ENCODE results near the gene DMRTA1. TPM values are rescaled to one million over a fixed set of nuclear protein-coding genes. Genes with fewer than 3 reads are reported as not detected.
A peak's percentile ranks its signal among the peaks of the same experiment; 100 is the strongest.

DMRTA1 gene
- total and polyA plus RNA-seq, 8 donors = 0.65 to 1.9 (median 1.3) TPM

DNA sequence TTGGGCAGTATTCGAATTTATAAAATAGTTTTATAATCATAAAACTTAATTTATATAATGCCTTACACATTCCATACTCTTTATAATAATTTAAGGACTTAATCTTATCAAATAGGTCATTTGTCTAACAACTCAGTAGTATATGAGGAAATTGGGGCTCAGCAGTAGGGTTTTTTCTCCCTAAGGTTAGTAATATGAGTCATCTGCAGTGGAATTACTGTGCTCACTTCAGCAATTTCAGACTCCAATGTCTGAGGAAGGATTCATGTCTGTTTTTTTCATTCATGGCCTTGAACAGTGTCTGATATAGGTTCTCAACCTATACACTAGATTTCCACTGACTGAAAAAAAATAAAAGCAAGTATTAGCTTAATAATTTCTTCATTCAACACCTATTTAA is 7.4 kb downstream of the DMRTA1 start:
- no peaks in the 10 kb centered on the region for H3K27me3 ChIP-seq
- DNase-seq (no peak), FAIRE-seq (no peak), ATAC-seq (no peak)
- intact Hi-C loops (cut with DNase I) = loop anchor here in 1 of 3 donors (5.0 kb wide), 1 partner anchor 147 kb away; no protein-coding TSS in a partner anchor
- no peak overlapping the region for H3K27ac ChIP-seq
- H3K36me3 ChIP-seq = peaks cover 0 to 5% (median 0%) of the 10 kb centered on the region in 3 donors
- WGBS, 2 donors = 0 to 35% methylated on average over 1 of the region's 1 CpG
- no peak overlapping the region for H3K4me3 ChIP-seq
- peaks cover 6 to 15% (median 11%) of the 10 kb centered on the region in 3 donors for H3K4me1 ChIP-seq
- TF ChIP-seq, protein P1, sequence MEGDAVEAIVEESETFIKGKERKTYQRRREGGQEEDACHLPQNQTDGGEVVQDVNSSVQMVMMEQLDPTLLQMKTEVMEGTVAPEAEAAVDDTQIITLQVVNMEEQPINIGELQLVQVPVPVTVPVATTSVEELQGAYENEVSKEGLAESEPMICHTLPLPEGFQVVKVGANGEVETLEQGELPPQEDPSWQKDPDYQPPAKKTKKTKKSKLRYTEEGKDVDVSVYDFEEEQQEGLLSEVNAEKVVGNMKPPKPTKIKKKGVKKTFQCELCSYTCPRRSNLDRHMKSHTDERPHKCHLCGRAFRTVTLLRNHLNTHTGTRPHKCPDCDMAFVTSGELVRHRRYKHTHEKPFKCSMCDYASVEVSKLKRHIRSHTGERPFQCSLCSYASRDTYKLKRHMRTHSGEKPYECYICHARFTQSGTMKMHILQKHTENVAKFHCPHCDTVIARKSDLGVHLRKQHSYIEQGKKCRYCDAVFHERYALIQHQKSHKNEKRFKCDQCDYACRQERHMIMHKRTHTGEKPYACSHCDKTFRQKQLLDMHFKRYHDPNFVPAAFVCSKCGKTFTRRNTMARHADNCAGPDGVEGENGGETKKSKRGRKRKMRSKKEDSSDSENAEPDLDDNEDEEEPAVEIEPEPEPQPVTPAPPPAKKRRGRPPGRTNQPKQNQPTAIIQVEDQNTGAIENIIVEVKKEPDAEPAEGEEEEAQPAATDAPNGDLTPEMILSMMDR (IDR thresholded peaks at IDR 0.05) = no peak
- H3K9me3 ChIP-seq = no peaks in the 10 kb centered on the region

DNA sequence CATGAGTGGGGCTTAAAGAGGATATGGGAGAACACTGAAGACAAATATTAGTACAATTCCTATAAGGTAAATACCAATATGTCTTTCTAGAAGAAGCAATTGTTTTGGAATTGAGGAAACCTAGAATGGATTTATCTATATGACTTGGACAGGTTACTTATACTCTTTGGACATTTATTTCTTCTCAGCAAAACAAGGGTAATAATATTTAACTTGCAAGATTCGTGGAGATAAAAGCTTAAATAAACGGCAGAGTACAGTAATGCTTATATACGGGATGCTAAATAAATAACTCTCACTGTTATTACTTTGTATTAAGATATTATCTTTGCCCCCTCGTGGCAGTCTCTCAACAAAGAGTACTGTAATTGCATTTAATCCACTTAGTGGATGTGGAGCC is 8.6 kb downstream of the DMRTA1 start:
- H3K4me1 ChIP-seq = peaks cover 0 to 4% (median 1%) of the 10 kb centered on the region in 3 donors
- H3K27me3 ChIP-seq = no peaks in the 10 kb centered on the region
- H3K4me3 ChIP-seq = no peak overlapping the region
- TF ChIP-seq, protein P1 (IDR thresholded peaks at IDR 0.05) = no peak
- no peak for FAIRE-seq
- peaks cover 0 to 5% (median 0%) of the 10 kb centered on the region in 3 donors for H3K36me3 ChIP-seq
- DNase-seq = no peak
- intact Hi-C loops (cut with DNase I) = no loop called here
- no peak for ATAC-seq
- 52 to 53% methylated on average over 4 of the region's 4 CpGs for WGBS, 2 donors
- no peak overlapping the region for H3K27ac ChIP-seq
- H3K9me3 ChIP-seq = no peaks in the 10 kb centered on the region

DNA sequence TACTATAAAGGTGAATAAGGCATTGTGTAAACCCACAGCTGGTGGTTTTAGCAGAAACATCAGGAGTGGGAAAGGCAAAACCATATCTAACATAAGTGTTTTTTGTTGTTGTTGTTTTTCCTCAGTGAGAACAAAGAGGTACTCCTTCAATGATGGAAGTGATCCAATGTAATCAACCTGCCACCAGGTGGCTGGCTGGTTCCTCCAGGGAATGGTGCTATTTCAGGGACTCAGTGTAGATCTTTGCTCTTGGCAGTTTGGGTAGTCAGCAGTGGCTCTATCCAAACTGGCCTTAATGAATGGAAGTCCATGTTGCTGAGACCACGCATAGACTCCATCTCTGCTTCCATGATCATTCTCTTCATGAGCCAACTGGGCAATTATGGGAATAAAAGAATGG is 10.8 kb downstream of the DMRTA1 start:
- no peak overlapping the region for H3K27ac ChIP-seq
- H3K36me3 ChIP-seq = no peaks in the 10 kb centered on the region
- no peak overlapping the region for H3K4me3 ChIP-seq
- no peak for FAIRE-seq
- ATAC-seq = peak in 3 of 4 donors; percentile 45 to 81 (median 80)
- intact Hi-C loops (cut with DNase I) = no loop called here
- DNase-seq = no peak
- H3K4me1 ChIP-seq = no peaks in the 10 kb centered on the region
- no peaks in the 10 kb centered on the region for H3K9me3 ChIP-seq
- TF ChIP-seq, protein P1 (IDR thresholded peaks at IDR 0.05) = no peak
- H3K27me3 ChIP-seq = no peaks in the 10 kb centered on the region
- WGBS, 2 donors = 82 to 87% methylated on average over 1 of the region's 1 CpG

DNA sequence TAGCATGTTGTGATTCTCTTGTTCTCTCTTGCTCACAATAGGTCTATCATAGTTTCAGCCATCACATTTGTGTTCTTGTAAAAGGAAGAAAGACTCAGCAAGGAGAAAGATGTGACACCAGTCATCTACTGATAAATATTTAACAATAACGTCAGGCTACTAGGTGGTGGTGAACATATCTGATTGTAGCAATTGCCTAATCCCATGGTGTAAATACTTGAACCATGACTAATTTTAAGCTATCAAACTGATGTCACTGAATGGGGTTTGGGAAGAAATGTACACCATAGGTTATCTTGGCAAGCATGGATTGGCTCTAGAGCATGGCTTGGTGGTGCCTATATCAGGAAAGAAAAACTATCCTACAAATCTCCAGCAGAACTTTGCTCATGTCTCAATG is 16.6 kb downstream of the DMRTA1 start:
- H3K27me3 ChIP-seq = no peaks in the 10 kb centered on the region
- intact Hi-C loops (cut with DNase I) = no loop called here
- H3K4me3 ChIP-seq = no peak overlapping the region
- WGBS, 2 donors = 31 to 32% methylated on average over 1 of the region's 1 CpG
- TF ChIP-seq, protein P1 (IDR thresholded peaks at IDR 0.05) = no peak
- no peak overlapping the region for H3K27ac ChIP-seq
- H3K9me3 ChIP-seq = no peaks in the 10 kb centered on the region
- DNase-seq (no peak), ATAC-seq (no peak), FAIRE-seq (no peak)
- no peaks in the 10 kb centered on the region for H3K4me1 ChIP-seq
- no peaks in the 10 kb centered on the region for H3K36me3 ChIP-seq

DNA sequence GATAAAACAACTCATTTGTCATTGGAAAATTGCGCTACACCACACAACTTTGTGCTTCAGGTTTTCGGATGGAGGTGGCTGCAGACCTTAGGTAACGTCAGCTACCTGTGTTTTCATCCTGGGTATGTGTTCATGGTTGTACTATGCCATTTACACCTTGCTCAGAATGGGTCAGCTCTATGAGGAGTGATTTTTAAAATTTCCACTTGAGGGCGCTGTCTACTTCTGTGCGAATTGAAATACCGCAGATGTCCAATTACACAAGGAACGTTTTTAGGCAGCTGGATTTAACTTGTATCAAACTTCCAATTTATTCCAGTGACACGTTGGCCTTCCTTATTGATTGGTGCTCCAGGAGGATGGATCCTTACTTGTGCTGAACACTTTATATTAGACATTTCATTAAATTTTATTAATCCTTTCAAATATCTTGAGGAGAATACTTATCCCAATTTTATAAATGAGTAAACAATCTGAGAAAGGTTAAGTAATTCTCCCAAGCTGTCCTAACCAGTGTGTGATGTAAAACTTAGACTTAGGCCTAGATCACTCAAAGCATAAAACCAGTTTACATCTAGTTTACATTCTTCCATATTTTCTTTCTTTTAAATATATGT is 23.4 kb downstream of the DMRTA1 start:
- Histone ChIP-seq H3K27ac (no peak overlapping the region), H3K9me3 (no peaks in the 10 kb centered on the region), H3K4me1 (no peaks in the 10 kb centered on the region), H3K27me3 (no peaks in the 10 kb centered on the region), H3K4me3 (no peak overlapping the region), H3K36me3 (no peaks in the 10 kb centered on the region)
- DNase-seq (peak in 1 of 6 donors; percentile 13), ATAC-seq (peak in 3 of 4 donors; percentile 58 to 80 (median 77)), FAIRE-seq (no peak)
- 5% methylated on average over 8 of the region's 8 CpGs for WGBS, 2 donors
- intact Hi-C loops (cut with DNase I) = no loop called here
- TF ChIP-seq, protein P1 (IDR thresholded peaks at IDR 0.05) = peak in 3 of 4 donors; percentile 31 to 47 (median 43)
